Measurements from ENCODE around the gene SORCS2. TPM values are rescaled to one million over a fixed set of nuclear protein-coding genes. Genes with fewer than 3 reads are reported as not detected.

SORCS2 gene
- total and polyA plus RNA-seq, 12 donors, result 0.25 to 5.4 (median 2.2) TPM

DNA sequence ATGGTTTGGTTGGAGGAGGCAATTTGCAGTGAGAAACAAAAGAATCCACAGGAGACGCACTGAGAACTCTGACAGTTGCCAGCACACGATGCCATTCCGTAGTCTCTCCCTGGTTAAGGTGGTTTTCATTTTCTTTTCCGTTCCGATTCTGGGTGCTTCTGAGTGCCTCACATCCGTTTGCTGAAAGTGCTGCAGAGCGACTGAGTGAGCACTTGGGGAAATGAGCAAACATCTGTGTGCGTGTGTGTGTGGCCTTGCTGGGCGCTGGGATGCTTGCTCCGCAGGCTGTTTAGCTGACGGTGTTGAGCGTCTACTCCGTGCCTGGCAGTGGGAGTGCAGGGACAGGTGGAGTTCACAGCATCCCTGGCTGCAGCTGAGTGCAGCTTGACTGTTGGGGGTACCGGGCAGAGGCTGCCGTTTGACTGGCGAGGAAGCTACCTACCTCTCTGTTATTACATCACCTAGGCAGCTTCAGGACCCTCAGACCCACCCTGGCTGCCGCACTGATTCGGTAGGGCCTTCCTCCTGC lies 49.3 kb downstream of the SORCS2 start:
- no peak overlapping the region for H3K4me3 ChIP-seq
- no peak overlapping the region for H3K27ac ChIP-seq
- ATAC-seq (no peak), DNase-seq (no peak)
- TF ChIP-seq, protein P1, sequence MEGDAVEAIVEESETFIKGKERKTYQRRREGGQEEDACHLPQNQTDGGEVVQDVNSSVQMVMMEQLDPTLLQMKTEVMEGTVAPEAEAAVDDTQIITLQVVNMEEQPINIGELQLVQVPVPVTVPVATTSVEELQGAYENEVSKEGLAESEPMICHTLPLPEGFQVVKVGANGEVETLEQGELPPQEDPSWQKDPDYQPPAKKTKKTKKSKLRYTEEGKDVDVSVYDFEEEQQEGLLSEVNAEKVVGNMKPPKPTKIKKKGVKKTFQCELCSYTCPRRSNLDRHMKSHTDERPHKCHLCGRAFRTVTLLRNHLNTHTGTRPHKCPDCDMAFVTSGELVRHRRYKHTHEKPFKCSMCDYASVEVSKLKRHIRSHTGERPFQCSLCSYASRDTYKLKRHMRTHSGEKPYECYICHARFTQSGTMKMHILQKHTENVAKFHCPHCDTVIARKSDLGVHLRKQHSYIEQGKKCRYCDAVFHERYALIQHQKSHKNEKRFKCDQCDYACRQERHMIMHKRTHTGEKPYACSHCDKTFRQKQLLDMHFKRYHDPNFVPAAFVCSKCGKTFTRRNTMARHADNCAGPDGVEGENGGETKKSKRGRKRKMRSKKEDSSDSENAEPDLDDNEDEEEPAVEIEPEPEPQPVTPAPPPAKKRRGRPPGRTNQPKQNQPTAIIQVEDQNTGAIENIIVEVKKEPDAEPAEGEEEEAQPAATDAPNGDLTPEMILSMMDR (IDR thresholded peaks at IDR 0.05), result no peak
- no peaks in the 10 kb centered on the region for H3K36me3 ChIP-seq
- WGBS, 2 donors, result 89 to 93% methylated on average over 18 of the region's 18 CpGs
- intact Hi-C loops (cut with DNase I), result no loop called here
- H3K27me3 ChIP-seq, result no peaks in the 10 kb centered on the region
- H3K4me1 ChIP-seq, result peaks cover 0 to 23% (median 11%) of the 10 kb centered on the region in 9 donors
- H3K9me3 ChIP-seq, result peaks cover 0 to 7% (median 0%) of the 10 kb centered on the region in 11 donors

DNA sequence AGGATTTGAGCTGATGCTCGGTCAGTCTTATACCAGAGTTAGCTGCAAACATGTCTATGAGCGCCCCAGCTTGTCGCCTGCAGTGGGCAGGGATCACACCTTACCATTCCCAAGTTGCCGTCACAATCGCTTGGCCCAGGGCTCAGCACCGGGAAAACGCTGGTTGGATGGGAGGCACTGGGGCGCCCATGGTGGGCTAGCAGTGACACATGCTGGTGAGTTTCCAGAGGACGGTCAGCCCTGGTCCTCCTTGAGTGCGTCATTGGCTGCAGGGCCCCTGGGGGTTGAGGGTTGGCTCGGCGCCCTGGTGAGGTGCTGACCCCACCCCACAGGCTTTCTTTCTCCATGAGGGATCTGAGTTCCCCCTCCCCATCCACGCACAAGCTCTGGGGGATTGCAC lies 50.4 kb downstream of the SORCS2 start:
- no peak overlapping the region for H3K4me3 ChIP-seq
- peaks cover 0 to 14% (median 5%) of the 10 kb centered on the region in 9 donors for H3K4me1 ChIP-seq
- no peaks in the 10 kb centered on the region for H3K27me3 ChIP-seq
- no peak overlapping the region for H3K27ac ChIP-seq
- ATAC-seq (no peak), DNase-seq (no peak)
- peaks cover 0 to 7% (median 0%) of the 10 kb centered on the region in 11 donors for H3K9me3 ChIP-seq
- no peaks in the 10 kb centered on the region for H3K36me3 ChIP-seq
- WGBS, 2 donors, result 79 to 81% methylated on average over 13 of the region's 13 CpGs
- TF ChIP-seq, protein P1 (IDR thresholded peaks at IDR 0.05), result no peak
- intact Hi-C loops (cut with DNase I), result no loop called here

DNA sequence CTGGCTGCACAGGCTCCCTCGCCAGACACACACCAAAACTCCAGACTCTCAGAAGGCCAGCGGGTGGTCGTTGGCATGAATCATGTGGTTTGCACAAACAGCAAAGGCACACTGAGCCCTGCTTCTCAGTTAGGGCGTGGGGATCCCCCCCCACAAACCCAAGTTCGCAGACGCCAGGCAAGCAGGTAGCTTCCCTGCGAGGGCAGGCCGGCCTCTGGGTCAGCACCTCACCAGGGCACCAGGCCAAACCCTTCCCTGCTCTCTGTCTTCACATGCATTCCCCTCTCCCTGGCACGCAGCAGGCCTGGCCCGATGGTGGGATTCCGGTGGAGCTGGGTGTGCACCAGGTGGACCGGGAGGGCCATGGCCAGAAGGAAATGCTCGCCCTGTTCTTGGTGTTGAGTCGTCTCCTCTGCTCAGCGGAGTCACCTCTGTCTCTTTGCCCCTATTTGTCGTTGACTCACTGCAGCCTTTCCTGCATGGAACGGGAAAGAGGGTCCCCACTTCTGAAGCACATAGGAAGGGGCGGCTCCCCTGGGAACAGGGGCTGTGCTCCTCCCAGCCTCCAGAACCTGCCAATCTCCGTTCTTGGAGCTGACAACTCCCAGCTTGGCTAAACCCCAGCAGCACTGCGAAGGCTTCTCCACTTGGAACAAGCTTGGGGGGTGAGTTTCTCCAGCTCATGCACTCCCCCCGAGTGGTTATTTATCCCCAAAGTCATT lies 51.4 kb downstream of the SORCS2 start:
- no peak for DNase-seq
- ATAC-seq, result peak in 1 of 8 donors; percentile 23

DNA sequence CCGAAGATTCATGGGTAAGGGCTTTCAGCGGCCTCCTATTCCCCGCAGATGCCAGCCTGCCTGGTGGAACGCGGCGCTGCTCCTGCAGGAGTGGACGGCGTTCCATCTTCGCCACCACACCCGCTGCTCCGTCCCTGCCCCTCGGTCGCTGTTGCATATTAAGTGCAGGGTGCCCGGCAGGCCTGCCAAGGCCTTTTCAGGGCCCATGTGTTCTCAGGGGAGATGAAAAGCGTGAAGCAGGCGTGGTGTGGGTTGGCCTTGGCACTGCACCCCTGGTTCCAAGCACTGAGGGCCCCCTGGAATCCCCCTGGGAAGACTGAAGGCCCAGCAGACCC lies 52.0 kb downstream of the SORCS2 start:
- intact Hi-C loops (cut with DNase I), result no loop called here

More for the DNA sequence above, 51.4 kb downstream of the SORCS2 start:
- no peak overlapping the region for H3K4me3 ChIP-seq
- intact Hi-C loops (cut with DNase I), result no loop called here
- WGBS, 2 donors, result 63 to 70% methylated on average over 21 of the region's 21 CpGs
- H3K36me3 ChIP-seq, result no peaks in the 10 kb centered on the region
- TF ChIP-seq, protein P1 (IDR thresholded peaks at IDR 0.05), result no peak
- no peaks in the 10 kb centered on the region for H3K27me3 ChIP-seq
- H3K27ac ChIP-seq, result no peak overlapping the region
- H3K4me1 ChIP-seq, result peaks cover 0 to 14% (median 5%) of the 10 kb centered on the region in 9 donors
- H3K9me3 ChIP-seq, result peaks cover 0 to 2% (median 0%) of the 10 kb centered on the region in 11 donors

More for the DNA sequence above, 52.0 kb downstream of the SORCS2 start:
- H3K9me3 ChIP-seq, result peaks cover 0 to 7% (median 0%) of the 10 kb centered on the region in 11 donors
- DNase-seq (no peak), ATAC-seq (peak in 1 of 8 donors; percentile 9)
- H3K27me3 ChIP-seq, result no peaks in the 10 kb centered on the region
- WGBS, 2 donors, result 88 to 89% methylated on average over 16 of the region's 16 CpGs
- TF ChIP-seq, protein P1 (IDR thresholded peaks at IDR 0.05), result no peak
- H3K27ac ChIP-seq, result no peak overlapping the region
- no peaks in the 10 kb centered on the region for H3K36me3 ChIP-seq
- H3K4me1 ChIP-seq, result peaks cover 0 to 9% (median 5%) of the 10 kb centered on the region in 9 donors
- H3K4me3 ChIP-seq, result no peak overlapping the region
